ENCODE measurements around the gene TAT.
"Not testable (repeated sequence)": the region's sequence is repeated elsewhere in the genome, so short reads cannot be mapped to it uniquely, and the experiment has no call there.

Gene TAT

DNA sequence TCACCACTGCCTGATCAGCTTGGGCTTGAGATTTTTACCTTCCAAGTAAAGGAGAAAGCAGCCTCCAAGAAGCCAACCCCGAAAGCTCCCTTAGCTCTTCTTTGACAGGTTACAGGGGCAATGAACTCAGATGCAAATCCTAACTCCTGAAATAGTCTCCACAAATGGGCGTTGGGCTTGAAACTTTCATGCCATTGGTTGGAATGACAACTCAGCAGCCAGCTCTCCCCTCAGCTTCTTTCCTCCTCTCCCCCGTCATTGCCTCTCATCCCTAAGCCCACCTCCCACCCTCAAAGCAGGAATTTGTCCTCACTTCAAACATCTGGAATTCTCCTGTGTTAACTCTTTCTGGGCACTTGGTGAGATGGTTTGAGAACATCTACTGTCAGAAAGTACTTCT, at the start of gene TAT:
Gene TAT, minus strand, starts transcription at position 122 of the 400 bp plus-strand sequence. CDS start 677 bp downstream, outside the sequence.
- DNase-seq (ENCODE audit: low read depth in 2 of 2) = no peak

DNA sequence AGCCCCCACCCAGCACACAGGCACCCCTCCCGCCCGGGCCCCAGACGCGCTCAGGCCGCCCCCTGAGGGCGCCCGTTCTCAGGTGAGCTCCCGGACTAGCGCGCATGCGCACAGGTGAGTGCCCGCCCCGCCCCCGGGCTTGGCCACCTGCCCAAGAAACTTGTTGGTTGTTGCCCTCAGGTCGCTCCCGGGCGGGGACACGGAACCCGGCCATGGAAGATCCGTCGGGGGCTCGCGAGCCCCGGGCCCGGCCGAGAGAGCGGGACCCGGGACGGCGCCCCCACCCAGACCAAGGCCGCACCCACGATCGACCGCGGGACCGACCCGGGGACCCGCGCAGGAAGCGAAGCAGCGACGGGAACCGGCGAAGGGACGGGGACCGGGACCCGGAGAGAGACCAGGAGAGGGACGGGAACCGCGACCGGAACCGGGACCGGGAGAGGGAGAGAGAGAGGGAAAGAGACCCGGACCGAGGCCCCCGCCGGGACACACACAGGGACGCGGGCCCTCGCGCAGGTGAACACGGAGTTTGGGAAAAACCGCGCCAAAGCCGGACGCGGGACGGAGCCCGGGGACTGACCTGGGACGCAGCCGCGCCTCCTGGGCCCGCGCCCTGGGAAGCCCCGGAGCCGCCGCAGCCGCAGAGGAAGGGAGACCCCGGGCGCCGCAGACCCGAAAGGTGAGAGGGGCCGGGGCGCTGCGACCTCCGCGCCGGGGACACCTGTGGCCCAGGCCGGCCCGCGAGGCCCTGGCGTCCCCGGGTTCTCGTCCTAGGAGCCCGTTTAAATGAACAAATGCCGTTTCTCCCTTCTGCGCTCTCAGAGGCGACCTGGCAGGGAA, 49.3 kb upstream of the TAT start, which contains the start of gene MARVELD3:
Gene MARVELD3, plus strand, starts transcription at position 167 of the 840 bp plus-strand sequence. Its CDS starts 46 bp downstream, at position 213.
- no peak for DNase-seq (ENCODE audit: low read depth in 2 of 2)

DNA sequence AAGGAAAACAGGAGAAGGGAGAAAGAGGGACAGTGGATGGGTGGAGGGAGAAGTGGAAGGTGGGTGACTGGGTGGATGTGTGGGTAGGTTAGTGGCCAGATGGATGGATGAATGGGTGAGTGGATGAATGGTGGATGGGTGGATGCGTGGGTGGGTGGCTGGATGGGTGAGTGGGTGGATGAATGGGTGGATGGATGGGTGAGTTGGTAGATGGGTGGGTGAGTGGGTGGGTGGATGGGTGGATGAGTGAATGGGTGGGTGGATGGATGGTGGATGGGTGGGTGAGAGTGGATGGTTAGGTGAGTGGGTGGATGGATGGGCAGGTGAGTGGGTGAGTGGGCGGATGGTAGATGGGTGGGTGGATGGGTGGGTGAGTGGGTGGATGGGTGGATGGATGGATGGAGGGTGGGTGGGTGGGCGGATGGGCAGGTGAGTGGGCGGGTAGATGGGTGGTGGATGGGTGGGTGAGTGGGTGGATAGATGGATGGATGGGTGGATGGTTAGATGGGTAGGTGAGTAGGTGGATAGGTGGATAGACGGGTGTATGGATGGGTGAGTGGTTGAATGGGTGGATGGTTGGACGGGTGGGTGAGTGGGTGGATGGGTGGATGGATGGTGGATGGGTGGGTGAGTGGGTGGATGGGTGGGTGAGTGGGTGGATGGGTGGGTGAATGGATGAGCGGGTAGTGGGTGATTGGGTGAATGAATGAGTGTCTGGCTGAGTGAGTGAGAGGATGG, 48.4 kb upstream of the TAT start:
- DNase-seq (ENCODE audit: low read depth in 2 of 2) = no peak

DNA sequence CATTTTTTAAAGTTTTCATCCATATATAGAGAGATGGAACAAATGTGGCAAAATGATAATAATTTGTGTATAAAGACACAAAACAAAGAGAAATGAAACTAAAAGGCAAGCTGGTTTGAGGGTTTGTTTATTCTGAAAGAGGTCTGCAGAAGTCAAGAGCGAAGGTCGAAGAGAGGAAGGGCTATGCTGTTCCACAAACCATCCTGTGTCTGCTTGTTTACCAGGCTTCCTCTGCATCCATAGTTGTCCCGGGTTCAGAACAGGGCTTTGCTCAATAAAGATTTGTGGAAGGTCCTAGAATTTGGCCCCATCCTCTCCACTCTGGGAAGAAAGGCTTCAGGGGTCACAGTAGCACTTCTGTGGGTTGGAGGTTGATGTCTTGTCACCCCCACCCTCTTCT, 46.7 kb upstream of the TAT start:
- no peak for DNase-seq (ENCODE audit: low read depth in 2 of 2)

DNA sequence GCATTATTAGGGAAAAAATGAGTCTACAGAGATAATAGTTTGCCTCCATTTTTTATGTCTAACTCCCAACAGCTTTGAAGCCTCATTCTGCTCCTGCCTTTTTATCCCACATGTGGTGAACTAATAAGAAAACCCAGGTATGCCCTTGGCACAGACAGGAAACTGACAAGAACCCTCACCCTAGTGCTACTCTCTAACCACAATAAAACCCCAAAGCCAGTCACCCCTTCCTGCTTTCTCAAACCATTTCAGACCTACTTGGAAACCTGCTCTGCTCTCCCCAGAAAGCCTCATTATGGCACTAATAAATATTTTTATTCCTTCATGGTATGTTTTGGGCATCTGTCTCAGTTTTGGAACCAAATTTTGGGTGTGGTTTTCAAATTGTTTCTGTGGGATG, 45.2 kb upstream of the TAT start:
- DNase-seq (ENCODE audit: low read depth in 2 of 2) = no peak

DNA sequence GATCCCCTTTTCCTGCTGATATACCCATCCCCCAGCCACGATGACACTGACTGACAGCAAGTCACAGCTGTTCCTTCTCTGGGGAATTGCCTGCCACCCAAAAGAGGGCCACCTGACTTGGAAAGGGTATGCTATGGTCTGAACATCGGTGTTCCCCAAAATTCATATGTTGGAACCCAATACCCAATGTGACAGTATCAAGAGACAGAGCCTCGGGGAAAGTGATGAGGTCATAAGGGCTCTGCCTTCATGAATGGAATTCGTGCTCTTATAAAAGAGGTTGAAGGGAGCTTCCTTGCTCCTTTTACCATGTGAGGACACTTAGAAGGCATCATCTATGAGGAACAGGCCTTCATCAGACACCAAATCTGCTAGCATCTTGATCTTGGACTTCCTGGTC, 41.5 kb upstream of the TAT start:
- no peak for DNase-seq (ENCODE audit: low read depth in 2 of 2)

DNA sequence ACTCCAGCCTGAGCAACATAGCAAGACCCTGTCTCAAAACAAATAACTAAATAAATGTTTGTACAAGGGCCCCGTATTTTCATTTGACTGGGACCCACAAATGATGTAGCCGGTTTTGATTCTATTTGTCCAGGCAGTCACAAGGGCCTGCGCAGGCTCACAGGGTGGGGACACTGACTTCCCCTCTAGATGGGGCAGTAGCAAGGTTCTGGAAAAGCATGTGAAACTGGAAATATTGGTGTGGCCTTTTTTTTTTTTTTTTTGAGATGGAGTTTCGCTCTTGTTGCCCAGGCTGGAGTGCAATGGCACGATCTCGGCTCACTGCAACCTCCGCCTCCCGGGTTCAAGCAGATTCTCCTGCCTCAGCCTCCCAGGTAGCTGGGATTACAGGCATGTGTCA, 38.1 kb upstream of the TAT start:
- not testable (repeated sequence) for DNase-seq (ENCODE audit: low read depth in 2 of 2)

DNA sequence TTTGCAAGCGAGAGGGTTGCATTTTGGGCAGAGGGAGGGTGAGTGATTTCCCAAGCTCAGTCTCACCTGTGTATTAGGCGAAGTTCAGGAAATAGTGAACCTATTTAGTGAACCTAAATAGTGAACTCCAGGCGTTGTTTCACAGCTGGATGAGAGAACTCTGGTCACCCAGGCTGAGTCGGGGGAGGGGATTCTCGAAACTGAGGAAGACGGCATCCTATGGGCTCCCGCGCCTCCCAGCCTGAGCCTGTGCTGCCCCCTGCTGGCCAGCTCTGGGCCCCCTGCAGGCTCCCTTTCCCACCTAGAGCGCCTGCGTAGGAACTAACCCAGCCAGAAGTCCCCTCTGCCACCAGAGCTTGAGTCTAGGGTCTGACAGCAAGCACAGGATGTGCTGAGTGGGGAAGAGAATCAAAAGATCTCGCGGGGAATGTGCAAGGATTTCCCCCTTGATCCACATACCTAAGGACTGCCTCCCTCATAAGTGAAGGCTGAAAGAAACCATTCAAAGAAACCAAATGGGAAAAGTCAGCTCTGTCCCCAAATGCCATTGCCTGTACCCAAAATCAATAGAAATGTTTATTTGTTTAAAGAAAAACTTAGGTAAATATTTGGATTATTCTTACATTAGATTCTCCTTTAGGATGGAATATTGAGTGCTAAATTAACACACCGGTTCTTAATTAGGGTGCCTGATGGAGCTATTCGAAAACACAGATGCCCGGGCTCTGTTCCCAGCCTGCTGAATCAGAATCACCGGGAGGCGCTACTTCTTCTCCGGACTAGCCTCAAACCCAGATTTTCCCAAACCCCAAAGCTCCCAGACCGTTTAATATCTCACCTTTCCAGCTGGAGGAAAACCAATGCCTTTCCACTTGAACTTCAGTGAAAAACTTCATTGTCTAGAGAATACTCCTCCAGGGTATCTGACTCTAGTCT, 34.3 kb upstream of the TAT start:
- DNase-seq (ENCODE audit: low read depth in 2 of 2) = peak; percentile 54 to 56

DNA sequence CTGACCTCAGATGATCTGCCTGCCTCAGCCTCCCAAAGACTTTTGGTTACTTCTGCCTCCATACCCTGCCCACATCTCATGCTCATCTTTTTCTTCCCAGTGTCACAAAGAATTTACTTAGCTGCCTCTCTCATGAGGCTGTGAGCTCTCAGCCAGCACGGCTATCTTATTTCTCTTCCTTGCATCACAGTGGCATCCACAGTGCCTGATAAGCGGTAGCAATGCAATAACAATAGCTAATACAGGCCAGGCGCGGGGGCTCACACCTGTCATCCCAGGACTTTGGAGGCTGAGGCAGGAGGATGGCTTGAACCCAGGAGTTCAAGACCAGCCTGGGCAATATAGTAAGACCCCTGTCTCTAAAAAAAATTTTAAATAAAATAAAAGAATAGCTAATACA, 33.6 kb upstream of the TAT start:
- no peak for DNase-seq (ENCODE audit: low read depth in 2 of 2)

DNA sequence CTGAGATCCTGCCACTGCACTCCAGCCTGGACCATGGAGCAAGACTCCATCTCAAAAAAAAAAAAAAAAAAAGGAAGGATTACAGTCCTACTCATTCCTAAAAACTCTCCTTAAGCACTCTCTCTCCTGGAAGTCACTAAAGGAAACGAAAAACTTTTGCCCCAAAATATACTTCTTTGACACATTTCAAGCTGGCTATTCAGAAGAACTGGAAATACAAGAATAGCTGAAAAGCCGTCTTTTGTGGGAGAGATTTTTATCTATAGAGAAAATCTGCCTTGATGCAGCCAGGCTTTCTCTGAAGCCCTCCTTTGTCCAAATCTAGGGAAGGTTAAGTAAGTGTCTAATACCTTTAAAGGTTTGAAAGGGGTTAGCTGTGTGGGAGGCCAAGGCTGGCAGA, 32.2 kb upstream of the TAT start:
- DNase-seq (ENCODE audit: low read depth in 2 of 2) = no peak

DNA sequence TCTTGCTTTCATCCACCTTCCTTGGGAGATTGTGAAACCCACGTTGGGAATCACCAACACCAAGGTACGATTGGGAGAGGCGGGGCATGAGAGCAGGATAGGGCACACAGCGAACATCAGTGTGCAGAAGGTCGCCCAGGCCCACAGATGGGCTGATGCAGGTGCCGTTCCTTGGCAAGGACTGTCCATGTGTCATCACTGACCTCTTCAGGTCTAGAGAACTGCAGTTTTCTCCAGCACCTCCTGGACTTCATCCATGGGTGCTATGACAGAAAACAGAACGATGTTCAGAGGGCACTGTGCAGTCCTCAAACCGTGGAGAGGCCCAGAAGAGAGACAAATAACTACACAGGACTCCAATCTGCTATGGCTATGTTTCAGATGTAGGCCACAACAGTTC, 23.9 kb upstream of the TAT start:
- no peak for DNase-seq (ENCODE audit: low read depth in 2 of 2)

DNA sequence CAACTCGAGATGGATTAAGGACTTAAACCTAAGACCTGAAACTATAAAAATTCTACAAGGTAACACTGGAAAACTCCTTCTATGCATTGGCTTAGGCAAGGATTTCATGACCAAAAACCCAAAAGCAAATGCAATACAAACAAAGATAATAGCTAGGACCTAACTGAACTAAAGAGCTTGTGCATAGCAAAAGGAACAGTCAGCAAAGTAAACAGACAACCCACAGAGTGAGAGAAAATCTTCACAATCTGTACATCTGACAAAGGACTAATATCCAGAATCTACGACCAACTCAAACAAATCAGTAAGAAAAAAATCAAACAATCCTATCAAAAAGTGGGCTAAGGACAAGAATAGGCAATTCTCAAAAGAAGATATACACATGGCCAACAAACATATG, 21.5 kb upstream of the TAT start:
- not testable (repeated sequence) for DNase-seq (ENCODE audit: low read depth in 2 of 2)

DNA sequence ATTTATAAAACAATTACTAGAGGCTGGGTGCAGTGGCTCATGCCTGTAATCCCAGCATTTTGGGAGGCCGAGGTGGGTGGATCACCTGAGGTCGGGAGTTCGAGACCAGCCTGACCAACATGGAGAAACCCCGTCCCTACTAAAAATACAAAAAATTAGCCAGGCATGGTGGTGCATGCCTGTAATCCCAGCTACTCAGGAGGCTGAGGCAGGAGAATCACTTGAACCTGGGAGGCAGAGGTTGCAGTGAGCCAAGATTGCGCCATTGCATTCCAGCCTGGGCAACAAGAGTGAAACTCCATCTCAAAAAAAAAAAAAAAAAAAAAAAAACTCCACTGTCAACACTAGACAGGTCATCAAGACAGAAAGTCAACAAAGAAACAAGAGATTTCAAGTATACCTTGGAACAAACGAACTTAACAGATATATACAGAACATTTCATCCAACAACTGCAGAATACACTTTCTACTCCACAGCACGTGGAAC, 18.5 kb upstream of the TAT start:
- not testable (repeated sequence) for DNase-seq (ENCODE audit: low read depth in 2 of 2)

DNA sequence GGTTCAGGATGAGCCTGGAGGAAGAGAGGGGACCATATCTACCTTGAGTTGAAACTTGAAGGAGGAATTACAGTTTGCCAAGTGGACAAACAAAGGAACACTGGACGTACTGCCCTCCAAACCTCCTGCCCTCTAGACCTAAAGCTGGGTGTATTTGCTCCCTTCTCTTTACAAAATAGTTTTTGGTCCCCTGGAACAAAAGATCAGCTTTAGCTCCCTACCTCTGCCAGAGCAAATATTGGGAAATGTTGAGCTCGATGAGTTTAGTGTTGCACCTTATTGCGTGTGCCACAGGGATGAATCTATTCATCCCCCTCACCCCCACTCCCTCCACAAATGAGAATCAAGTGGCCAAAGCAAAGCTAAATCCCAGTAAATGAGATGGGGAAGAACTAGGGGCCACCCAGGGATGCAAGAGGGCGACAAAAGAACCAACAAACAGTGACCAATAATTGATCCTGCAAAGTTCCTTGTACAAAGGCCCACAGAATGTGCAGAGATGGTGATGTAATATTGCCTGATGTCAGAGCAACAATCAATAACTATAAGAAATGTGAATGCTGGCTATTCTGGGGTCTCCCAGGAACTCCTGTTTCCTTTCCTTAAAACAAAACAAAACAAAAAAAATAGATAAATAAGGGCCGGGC, 17.2 kb upstream of the TAT start:
- DNase-seq (ENCODE audit: low read depth in 2 of 2) = no peak

DNA sequence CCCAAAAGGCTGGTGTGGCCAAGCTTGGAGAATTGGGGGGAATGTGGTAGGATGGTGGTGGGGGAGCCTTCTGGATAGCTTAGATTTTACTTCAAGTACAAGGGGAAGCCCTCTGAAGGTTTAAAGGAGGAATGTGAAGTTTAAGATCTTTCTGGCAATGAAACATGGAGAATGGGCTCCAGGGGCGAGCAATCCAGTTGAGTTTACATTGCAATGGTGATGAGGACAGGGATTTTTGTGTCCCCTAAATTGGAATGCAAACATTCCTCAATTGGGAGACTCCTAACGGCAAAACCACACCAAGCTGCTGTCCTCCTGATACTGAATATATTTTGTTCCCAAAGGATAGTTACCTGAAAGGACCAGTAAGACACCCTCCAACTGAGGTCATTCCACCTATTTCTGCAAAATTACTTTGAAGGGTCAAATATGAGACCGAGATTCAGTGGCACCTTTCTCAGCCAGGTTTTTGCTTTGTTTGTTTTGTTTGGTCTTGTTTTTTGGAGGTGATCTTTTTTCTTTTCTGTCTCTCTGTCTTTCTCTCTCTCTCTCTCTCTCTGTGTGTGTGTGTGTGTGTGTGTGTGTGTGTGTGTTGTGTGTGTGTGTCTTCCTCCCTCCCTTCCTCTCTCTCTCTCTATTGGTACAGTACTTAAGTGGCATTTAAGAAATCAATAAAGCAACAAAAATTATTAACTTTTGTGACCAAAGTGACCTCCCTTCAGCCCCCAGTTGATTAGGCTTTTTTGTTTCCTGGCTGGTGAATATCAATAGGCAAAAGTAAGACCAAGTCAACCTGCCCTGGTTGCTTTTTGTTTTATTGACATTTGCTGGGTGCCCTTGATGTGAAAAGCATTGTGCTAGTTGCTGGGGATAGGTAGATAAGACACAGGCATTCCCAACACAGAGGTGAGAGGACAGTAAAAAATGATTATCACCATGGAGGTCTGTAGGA, 16.4 kb upstream of the TAT start:
- DNase-seq (ENCODE audit: low read depth in 2 of 2) = no peak

DNA sequence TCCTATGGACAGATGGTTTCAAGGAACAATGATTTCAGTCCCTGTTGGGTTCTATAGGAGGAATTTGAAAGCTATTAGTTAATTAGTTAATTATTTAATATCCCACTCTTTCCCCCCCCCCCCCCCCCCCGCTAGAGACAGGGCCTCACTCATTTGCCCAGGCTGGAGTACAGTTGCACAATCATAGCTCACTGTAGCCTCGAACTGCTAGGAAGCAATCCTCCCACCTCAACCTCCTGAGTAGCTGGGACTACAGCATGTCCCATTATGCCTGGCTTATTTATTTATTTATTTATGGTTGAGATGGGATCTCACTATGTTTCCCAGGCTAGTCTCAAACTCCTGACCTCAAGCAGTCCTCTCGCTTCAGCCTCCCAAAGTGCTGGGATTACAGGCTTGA, 15.0 kb upstream of the TAT start:
- DNase-seq (ENCODE audit: low read depth in 2 of 2) = no peak

DNA sequence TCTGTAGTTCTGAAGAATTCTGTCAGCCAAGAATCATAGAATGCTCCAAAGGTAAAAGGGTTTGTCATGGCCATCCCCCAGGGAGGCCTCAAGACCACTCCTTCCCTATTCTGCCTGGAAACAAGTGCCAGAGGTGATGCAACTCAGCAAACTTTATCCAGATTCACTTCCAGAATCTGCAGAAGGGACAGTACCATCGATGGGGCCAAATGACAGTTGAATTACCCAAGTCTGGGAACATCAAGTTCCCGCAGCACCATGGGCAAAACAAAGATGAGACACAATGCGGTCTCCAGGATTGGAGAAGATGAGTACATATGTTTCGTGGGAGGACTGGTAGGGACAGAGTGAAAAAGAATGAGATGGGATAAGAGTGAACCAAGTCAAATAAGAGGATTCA, 13.7 kb upstream of the TAT start:
- DNase-seq (ENCODE audit: low read depth in 2 of 2) = no peak

DNA sequence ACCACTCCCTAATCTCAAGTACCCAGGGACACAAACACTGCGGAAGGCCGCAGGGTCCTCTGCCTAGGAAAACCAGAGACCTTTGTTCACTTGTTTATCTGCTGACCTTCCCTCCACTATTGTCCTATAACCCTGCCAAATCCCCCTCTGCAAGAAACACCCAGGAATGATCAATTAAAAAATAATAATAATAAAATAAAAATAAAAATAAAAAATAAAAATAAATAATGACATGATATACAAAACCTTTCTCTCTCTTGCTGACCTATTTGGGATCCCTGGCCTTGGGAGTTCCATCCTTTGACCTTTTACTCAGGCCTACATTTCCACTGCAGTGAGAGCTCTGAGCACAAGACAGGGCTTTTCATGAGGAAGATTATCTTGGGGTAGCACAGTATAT, 13.2 kb upstream of the TAT start:
- DNase-seq (ENCODE audit: low read depth in 2 of 2) = not testable (repeated sequence)

DNA sequence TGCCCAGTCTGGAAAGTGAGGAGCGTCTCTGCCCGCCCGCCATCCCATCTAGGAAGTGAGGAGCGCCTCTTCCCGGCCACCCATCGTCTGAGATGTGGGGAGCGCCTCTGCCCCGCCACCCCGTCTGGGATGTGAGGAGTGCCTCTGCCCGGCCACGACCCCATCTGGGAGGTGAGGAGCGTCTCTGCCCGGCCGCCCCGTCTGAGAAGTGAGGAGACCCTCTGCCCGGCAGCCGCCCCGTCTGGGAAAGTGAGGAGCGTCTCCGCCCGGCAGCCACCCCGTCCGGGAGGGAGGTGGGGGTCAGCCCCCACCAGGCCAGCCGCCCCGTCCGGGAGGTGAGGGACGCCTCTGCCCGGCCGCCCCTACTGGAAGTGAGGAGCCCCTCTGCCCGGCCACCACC, 12.4 kb upstream of the TAT start:
- not testable (repeated sequence) for DNase-seq (ENCODE audit: low read depth in 2 of 2)

DNA sequence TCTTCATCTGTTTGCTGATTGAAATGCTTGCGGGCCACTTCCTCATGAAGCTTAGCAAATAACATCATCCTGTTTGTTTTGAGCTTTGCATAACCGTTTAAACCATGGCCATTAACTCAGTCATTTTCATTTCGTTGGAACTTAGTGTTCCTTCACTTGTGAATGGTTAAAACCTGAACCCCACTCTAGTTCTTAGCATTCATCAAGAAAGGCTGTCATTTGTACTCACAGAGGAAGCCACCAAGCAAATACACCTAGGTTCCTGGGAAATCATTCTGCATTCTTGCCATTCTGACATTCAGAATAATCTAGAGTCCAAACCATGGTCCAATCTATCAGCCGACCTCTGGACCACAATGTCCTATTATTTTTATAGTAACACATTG, 8.4 kb upstream of the TAT start:
- no peak for DNase-seq (ENCODE audit: low read depth in 2 of 2)
